ENCODE measurements around the gene ZBED5. TPM values are rescaled to one million over a fixed set of nuclear protein-coding genes. Genes with fewer than 3 reads are reported as not detected.

ZBED5 gene
- total RNA-seq, 1 donor from 2014 or later, result 19.5 TPM

DNA sequence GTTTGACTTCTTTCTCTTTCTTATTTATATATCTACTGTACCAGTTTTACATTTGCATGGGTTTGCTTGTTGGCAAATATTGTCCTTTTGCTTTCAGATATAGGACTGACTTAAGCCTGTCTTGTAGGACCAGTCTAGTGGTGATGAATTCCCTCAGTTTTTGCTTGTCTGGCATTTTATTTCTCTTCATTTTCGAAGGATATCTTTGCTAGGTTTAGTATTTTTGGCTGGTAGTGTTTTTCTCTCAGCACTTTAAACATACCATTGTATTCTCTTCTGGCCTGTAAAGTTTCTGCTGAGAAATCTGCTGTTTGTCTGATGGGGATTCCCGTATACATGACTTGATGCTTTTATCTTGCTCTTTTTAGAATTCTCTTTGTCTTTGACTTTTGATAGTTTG lies 14.2 kb upstream of the ZBED5 start:
- FAIRE-seq (no peak), DNase-seq (ENCODE audit: low read depth) (no peak)
- no peak overlapping the region for H3K4me3 ChIP-seq (ENCODE audit: low read depth, low read length)
- H3K27me3 ChIP-seq (ENCODE audit: control insufficient read depth, insufficient read depth, low read length), result no peaks in the 10 kb centered on the region
- H3K36me3 ChIP-seq (ENCODE audit: control insufficient read depth, insufficient read depth, low read length), result no peaks in the 10 kb centered on the region
- TF ChIP-seq CTCF (IDR thresholded peaks at IDR 0.05; ENCODE audit: insufficient read depth, low read length, severe bottlenecking), result no peak

- no peaks in the 10 kb centered on the region for H3K27me3 ChIP-seq (ENCODE audit: control insufficient read depth, insufficient read depth, low read length)
- no peak overlapping the region for H3K4me3 ChIP-seq (ENCODE audit: low read depth, low read length)
- no peak for TF ChIP-seq CTCF (IDR thresholded peaks at IDR 0.05; ENCODE audit: insufficient read depth, low read length, severe bottlenecking)
- FAIRE-seq, result no peak
- no peaks in the 10 kb centered on the region for H3K36me3 ChIP-seq (ENCODE audit: control insufficient read depth, insufficient read depth, low read length)
- DNase-seq (ENCODE audit: low read depth), result no peak
Observed at GRCh38 chr11:10868352-10868751, 10.5 kb upstream of the ZBED5 start.

- H3K4me3 ChIP-seq (ENCODE audit: low read depth, low read length), result no peak overlapping the region
- H3K36me3 ChIP-seq (ENCODE audit: control insufficient read depth, insufficient read depth, low read length), result no peaks in the 10 kb centered on the region
- TF ChIP-seq CTCF (IDR thresholded peaks at IDR 0.05; ENCODE audit: insufficient read depth, low read length, severe bottlenecking), result no peak
- FAIRE-seq (no peak), DNase-seq (ENCODE audit: low read depth) (peak; percentile 40)
- no peaks in the 10 kb centered on the region for H3K27me3 ChIP-seq (ENCODE audit: control insufficient read depth, insufficient read depth, low read length)
Observed at GRCh38 chr11:10866893-10867331, 9.1 kb upstream of the ZBED5 start.

DNA sequence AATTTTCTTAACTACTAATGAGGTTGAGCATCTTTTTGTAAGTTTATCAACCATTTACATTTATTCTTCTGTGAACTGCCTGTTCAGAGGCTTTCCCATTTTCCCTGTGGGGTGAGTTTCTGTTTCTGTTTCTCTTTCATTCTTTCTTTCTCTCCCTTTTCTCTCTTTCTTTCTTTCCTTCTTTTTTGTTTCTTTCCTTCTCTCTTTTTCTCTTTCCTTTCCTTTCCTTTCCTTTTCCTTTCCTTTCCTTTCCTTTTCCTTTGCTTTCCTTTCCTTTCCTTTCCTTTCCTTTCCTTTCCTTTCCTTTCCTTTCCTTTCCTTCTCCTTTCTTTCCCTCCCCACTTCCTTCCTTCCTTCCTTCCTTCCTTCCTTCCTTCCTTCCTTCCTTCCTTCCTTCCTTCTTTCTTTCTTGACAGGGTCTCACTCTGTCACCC lies 8.0 kb upstream of the ZBED5 start:
- FAIRE-seq, result no peak
- Histone ChIP-seq H3K36me3 (ENCODE audit: control insufficient read depth, insufficient read depth, low read length) (no peaks in the 10 kb centered on the region), H3K4me3 (ENCODE audit: low read depth, low read length) (no peak overlapping the region), H3K27me3 (ENCODE audit: control insufficient read depth, insufficient read depth, low read length) (no peaks in the 10 kb centered on the region)
- DNase-seq (ENCODE audit: low read depth), result no peak
- TF ChIP-seq CTCF (IDR thresholded peaks at IDR 0.05; ENCODE audit: insufficient read depth, low read length, severe bottlenecking), result no peak

DNA sequence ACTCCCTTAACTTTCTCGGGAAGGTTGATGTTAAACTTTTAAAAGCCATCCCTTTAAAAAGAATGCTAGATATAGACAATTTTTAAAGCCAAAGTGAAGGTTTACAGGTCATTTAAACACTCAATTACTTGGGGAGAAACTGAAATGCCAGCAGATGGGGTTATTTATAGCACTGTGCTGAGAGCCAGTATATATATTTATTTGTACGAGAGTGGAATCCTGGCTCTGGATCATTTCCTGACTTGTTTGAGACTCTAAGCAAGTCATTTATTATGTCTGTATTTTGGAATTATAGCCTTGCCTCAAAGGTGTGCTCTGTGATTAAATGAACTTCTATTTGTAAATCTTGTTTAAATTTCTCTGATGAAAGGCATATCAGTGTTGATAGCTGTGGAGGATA lies 6.8 kb upstream of the ZBED5 start:
- FAIRE-seq, result no peak
- Histone ChIP-seq H3K36me3 (ENCODE audit: control insufficient read depth, insufficient read depth, low read length) (no peaks in the 10 kb centered on the region), H3K4me3 (ENCODE audit: low read depth, low read length) (no peak overlapping the region), H3K27me3 (ENCODE audit: control insufficient read depth, insufficient read depth, low read length) (no peaks in the 10 kb centered on the region)
- no peak for TF ChIP-seq CTCF (IDR thresholded peaks at IDR 0.05; ENCODE audit: insufficient read depth, low read length, severe bottlenecking)
- DNase-seq (ENCODE audit: low read depth), result no peak

- TF ChIP-seq CTCF (IDR thresholded peaks at IDR 0.05; ENCODE audit: insufficient read depth, low read length, severe bottlenecking), result no peak
- DNase-seq (ENCODE audit: low read depth), result no peak
- H3K4me3 ChIP-seq (ENCODE audit: low read depth, low read length), result no peak overlapping the region
- no peaks in the 10 kb centered on the region for H3K27me3 ChIP-seq (ENCODE audit: control insufficient read depth, insufficient read depth, low read length)
- H3K36me3 ChIP-seq (ENCODE audit: control insufficient read depth, insufficient read depth, low read length), result no peaks in the 10 kb centered on the region
- no peak for FAIRE-seq
Observed at GRCh38 chr11:10862446-10862845, 4.6 kb upstream of the ZBED5 start.

All from bronchial epithelial cell (primary cell).